ENCODE data around the gene OR2S2.

GRCh38 chr9:35945341-35946018 is 12.5 kb downstream of the OR2S2 start:
- TF ChIP-seq CTCF (conservative IDR thresholded peaks at IDR 0.05; ENCODE audit: low read depth, low read length) (peak; percentile 83), EZH2 (IDR thresholded peaks at IDR 0.05; ENCODE audit: low read length, unreplicated experiment) (no peak)
